Measurements from ENCODE around the gene TMEM119. TPM values are rescaled to one million over a fixed set of nuclear protein-coding genes. Genes with fewer than 3 reads are reported as not detected.

Gene TMEM119
- total and polyA plus RNA-seq, 9 of the 15 experiments (the other 6 are each of a cell fraction or from before 2014, with no cell fraction given), result 0.18 TPM; not detected in 8

DNA sequence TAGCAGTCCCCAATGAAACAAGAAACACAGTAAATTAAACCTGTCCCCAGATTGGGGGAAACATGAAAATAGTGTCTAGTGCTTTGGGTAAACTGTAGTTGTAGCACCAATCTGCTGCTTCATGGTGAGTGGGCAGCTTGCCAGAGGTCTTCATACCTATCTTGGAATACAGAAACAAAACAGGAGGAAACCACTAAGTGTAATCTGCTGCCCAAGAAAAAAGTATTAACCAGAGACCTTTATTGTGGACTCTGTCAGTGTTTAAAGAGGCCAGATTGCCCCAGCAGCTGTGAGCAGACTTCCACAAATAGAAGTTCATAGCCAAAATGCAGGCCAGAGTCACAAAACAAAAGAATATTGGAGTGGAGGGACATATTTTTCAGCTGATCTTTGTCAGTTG is 33.2 kb downstream of the TMEM119 start (continued):
- TF ChIP-seq, protein P1, sequence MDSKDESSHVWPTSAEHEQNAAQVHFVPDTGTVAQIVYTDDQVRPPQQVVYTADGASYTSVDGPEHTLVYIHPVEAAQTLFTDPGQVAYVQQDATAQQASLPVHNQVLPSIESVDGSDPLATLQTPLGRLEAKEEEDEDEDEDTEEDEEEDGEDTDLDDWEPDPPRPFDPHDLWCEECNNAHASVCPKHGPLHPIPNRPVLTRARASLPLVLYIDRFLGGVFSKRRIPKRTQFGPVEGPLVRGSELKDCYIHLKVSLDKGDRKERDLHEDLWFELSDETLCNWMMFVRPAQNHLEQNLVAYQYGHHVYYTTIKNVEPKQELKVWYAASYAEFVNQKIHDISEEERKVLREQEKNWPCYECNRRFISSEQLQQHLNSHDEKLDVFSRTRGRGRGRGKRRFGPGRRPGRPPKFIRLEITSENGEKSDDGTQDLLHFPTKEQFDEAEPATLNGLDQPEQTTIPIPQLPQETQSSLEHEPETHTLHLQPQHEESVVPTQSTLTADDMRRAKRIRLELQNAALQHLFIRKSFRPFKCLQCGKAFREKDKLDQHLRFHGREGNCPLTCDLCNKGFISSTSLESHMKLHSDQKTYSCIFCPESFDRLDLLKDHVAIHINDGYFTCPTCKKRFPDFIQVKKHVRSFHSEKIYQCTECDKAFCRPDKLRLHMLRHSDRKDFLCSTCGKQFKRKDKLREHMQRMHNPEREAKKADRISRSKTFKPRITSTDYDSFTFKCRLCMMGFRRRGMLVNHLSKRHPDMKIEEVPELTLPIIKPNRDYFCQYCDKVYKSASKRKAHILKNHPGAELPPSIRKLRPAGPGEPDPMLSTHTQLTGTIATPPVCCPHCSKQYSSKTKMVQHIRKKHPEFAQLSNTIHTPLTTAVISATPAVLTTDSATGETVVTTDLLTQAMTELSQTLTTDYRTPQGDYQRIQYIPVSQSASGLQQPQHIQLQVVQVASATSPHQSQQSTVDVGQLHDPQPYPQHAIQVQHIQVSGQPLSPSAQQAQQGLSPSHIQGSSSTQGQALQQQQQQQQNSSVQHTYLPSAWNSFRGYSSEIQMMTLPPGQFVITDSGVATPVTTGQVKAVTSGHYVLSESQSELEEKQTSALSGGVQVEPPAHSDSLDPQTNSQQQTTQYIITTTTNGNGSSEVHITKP (IDR thresholded peaks at IDR 0.05; ENCODE audit: partially characterized antibody), result no peak
- TF ChIP-seq RNF2 (IDR thresholded peaks at IDR 0.05) (no peak), NBN (IDR thresholded peaks at IDR 0.05; ENCODE audit: low read depth) (no peak), JUND (IDR thresholded peaks at IDR 0.05; ENCODE audit: borderline replicate concordance, low read depth, low read length) (no peak), JUND (tag; IDR thresholded peaks at IDR 0.05; ENCODE audit: borderline replicate concordance, low read depth, low read length) (no peak; the same call in 2 of the 3 replicates), HDAC2 (IDR thresholded peaks at IDR 0.05) (peak; percentile 71; the same call in 1 of the 2 replicates), ZEB2 (IDR thresholded peaks at IDR 0.05) (no peak)
- TF ChIP-seq, protein P2, sequence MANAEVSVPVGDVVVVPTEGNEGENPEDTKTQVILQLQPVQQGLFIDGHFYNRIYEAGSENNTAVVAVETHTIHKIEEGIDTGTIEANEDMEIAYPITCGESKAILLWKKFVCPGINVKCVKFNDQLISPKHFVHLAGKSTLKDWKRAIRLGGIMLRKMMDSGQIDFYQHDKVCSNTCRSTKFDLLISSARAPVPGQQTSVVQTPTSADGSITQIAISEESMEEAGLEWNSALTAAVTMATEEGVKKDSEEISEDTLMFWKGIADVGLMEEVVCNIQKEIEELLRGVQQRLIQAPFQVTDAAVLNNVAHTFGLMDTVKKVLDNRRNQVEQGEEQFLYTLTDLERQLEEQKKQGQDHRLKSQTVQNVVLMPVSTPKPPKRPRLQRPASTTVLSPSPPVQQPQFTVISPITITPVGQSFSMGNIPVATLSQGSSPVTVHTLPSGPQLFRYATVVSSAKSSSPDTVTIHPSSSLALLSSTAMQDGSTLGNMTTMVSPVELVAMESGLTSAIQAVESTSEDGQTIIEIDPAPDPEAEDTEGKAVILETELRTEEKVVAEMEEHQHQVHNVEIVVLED (CRISPR knock-in tag; IDR thresholded peaks at IDR 0.05), result no peak
- TF ChIP-seq, protein P3, sequence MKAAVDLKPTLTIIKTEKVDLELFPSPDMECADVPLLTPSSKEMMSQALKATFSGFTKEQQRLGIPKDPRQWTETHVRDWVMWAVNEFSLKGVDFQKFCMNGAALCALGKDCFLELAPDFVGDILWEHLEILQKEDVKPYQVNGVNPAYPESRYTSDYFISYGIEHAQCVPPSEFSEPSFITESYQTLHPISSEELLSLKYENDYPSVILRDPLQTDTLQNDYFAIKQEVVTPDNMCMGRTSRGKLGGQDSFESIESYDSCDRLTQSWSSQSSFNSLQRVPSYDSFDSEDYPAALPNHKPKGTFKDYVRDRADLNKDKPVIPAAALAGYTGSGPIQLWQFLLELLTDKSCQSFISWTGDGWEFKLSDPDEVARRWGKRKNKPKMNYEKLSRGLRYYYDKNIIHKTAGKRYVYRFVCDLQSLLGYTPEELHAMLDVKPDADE (conservative IDR thresholded peaks at IDR 0.05; ENCODE audit: control insufficient read depth, low read depth, low read length), result no peak
- TF ChIP-seq, protein P4, sequence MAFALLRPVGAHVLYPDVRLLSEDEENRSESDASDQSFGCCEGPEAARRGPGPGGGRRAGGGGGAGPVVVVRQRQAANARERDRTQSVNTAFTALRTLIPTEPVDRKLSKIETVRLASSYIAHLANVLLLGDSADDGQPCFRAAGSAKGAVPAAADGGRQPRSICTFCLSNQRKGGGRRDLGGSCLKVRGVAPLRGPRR (CRISPR knock-in tag; IDR thresholded peaks at IDR 0.05), result no peak
- TF ChIP-seq, protein P5, sequence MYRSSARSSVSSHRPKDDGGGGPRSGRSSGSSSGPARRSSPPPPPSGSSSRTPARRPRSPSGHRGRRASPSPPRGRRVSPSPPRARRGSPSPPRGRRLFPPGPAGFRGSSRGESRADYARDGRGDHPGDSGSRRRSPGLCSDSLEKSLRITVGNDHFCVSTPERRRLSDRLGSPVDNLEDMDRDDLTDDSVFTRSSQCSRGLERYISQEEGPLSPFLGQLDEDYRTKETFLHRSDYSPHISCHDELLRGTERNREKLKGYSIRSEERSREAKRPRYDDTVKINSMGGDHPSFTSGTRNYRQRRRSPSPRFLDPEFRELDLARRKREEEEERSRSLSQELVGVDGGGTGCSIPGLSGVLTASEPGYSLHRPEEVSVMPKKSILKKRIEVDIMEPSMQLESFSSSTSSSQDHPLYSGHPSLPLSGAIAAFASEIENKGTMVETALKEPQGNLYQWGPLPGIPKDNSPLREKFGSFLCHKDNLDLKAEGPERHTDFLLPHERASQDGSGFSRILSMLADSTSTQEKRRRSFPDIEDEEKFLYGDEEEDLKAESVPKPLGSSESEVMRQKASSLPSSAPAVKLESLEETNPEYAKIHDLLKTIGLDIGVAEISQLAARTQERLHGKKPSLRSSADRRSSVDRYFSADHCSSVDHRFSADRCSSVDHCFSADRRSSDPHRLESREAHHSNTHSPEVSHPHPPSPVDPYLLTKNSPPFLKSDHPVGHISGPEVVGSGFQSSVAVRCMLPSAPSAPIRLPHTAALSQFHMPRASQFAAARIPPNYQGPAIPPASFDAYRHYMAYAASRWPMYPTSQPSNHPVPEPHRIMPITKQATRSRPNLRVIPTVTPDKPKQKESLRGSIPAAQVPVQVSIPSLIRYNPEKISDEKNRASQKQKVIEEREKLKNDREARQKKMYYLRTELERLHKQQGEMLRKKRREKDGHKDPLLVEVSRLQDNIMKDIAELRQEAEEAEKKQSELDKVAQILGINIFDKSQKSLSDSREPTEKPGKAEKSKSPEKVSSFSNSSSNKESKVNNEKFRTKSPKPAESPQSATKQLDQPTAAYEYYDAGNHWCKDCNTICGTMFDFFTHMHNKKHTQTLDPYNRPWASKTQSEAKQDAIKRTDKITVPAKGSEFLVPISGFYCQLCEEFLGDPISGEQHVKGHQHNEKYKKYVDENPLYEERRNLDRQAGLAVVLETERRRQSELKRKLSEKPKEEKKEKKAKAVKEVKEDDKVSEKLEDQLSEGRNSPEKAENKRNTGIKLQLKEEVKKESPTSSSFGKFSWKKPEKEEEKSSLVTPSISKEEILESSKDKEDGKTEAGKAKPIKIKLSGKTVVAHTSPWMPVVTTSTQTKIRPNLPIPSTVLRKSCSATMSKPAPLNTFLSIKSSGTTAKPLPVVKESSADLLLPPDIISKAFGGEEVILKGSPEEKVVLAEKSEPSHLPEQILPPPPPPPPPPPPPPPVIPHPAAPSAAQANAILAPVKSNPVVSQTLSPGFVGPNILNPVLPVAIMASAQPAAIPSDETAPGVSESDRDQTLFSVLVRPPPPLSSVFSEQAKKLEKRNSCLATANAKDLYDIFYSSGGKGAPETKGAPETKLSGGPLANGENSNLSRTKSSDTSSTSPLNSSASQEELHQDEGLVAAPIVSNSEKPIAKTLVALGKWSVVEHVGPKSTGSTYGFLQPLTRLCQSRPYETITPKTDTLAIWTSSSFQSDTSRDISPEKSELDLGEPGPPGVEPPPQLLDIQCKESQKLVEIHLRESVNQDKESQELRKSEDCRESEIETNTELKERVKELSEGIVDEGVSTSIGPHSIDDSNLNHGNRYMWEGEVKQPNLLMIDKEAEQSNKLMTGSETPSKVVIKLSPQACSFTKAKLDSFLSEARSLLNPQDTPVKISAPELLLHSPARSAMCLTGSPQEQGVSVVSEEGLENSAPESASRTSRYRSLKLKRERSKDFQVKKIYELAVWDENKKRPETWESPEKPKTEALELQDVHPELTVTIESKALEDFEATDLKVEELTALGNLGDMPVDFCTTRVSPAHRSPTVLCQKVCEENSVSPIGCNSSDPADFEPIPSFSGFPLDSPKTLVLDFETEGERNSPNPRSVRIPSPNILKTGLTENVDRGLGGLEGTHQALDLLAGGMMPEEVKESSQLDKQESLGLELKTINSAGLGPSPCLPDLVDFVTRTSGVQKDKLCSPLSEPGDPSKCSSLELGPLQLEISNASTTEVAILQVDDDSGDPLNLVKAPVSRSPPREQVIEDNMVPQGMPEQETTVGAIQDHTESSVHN (IDR thresholded peaks at IDR 0.05; ENCODE audit: borderline replicate concordance in 1 of 2, low read depth in 1 of 2), result no peak
